H4 (cell line): ENCODE results near the gene RAB13. TPM values are rescaled to one million over a fixed set of nuclear protein-coding genes. Genes with fewer than 3 reads are reported as not detected.

Experiments
- DNase-seq: peaks from one replicate; pipeline ENCODE4 v3.0.0-alpha.2; 2015; ENCODE audit warnings: low spot score
- total RNA-seq: library from RNA; depleted of rRNA; stranded (reverse); fragments of >200 nt; shearing (Covaris generic); gene quantifications from 2 replicates; pipeline ENCODE4 v1.2.3, GENCODE V29; 2014; rRNA removed

RAB13 gene
- total RNA-seq, 1 experiment from 2014 or later = 36.1 TPM

- DNase-seq = no peak
Measured at GRCh38 chr1:153933430-153933829, 52.7 kb downstream of the RAB13 start.

- DNase-seq = no peak
Measured at GRCh38 chr1:153932156-153933131, 53.7 kb downstream of the RAB13 start.

Other genes with a start within 250 kb of the RAB13 start
- gene SLC27A3, start 210.9 kb downstream of the RAB13 start, total RNA-seq = 0.93 and 2.9 TPM in 2 replicates
- gene GATAD2B, start 63.4 kb downstream of the RAB13 start, total RNA-seq = 4.9 and 7.2 TPM in 2 replicates
- gene DENND4B, start 39.6 kb downstream of the RAB13 start, total RNA-seq = 3.5 and 4.3 TPM in 2 replicates
- gene CRTC2, start 27.7 kb downstream of the RAB13 start, total RNA-seq = 6.5 and 7.0 TPM in 2 replicates
- gene SLC39A1, start 22.8 kb downstream of the RAB13 start, total RNA-seq = 93.2 and 96.9 TPM in 2 replicates
- gene CREB3L4, start 18.4 kb downstream of the RAB13 start, total RNA-seq = 9.6 and 13.3 TPM in 2 replicates
- 256 and 283 TPM in 2 replicates for gene JTB, start 8.7 kb downstream of the RAB13 start, total RNA-seq
- 3,546 and 4,042 TPM in 2 replicates for gene RPS27, start 4.4 kb upstream of the RAB13 start, total RNA-seq
- gene NUP210L, start 168.7 kb upstream of the RAB13 start, total RNA-seq = 0.02 TPM in 1 of 2 replicates, not detected in the other
- 482 and 546 TPM in 2 replicates for gene TPM3, start 205.8 kb upstream of the RAB13 start, total RNA-seq
- gene CFAP141, start 220.0 kb upstream of the RAB13 start, total RNA-seq = not detected in 2 replicates
- 74.3 and 85.9 TPM in 2 replicates for gene UBAP2L, start 234.6 kb upstream of the RAB13 start, total RNA-seq